ENCODE data around the gene PXMP4.

DNA sequence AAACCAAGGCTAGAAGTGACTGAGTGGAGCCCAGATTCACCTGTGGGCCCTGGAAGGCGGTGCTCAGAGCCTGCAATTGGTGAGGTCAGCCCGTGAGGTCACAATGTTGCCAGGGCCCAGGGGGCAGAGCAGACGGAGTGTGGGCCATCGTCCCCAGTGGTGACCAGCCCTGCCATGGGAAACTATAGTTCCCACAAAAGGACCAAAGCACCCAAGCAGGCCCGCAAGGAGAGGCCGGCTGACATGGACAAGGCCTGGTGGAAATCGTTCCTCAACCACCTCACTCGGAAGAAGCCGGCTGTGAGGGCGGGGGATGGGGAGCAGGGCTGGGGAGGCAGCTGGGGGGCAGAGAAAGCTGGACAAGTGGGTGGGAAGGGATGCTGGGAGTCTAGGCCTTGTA, 57.9 kb downstream of the PXMP4 start, which contains the start of gene C20orf144:
- TF ChIP-seq, protein P1, sequence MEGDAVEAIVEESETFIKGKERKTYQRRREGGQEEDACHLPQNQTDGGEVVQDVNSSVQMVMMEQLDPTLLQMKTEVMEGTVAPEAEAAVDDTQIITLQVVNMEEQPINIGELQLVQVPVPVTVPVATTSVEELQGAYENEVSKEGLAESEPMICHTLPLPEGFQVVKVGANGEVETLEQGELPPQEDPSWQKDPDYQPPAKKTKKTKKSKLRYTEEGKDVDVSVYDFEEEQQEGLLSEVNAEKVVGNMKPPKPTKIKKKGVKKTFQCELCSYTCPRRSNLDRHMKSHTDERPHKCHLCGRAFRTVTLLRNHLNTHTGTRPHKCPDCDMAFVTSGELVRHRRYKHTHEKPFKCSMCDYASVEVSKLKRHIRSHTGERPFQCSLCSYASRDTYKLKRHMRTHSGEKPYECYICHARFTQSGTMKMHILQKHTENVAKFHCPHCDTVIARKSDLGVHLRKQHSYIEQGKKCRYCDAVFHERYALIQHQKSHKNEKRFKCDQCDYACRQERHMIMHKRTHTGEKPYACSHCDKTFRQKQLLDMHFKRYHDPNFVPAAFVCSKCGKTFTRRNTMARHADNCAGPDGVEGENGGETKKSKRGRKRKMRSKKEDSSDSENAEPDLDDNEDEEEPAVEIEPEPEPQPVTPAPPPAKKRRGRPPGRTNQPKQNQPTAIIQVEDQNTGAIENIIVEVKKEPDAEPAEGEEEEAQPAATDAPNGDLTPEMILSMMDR (IDR thresholded peaks at IDR 0.05), result no peak
- TF ChIP-seq POLR2A (IDR thresholded peaks at IDR 0.05; ENCODE audit: low read length), result no peak
- TF ChIP-seq SMC3 (IDR thresholded peaks at IDR 0.05), result no peak
- TF ChIP-seq RAD21 (conservative IDR thresholded peaks at IDR 0.05 in 1 of 2, IDR thresholded peaks at IDR 0.05 in 1 of 2), result no peak
- TF ChIP-seq KDM1A (IDR thresholded peaks at IDR 0.05; ENCODE audit: low read depth), result no peak
- no peak for TF ChIP-seq RFX5 (IDR thresholded peaks at IDR 0.05)

Measured in A549 (cell line).